HCT116 (cell line): ENCODE data around the gene TPSD1. TPM values are rescaled to one million over a fixed set of nuclear protein-coding genes. Genes with fewer than 3 reads are reported as not detected.

Experiments used
- ATAC-seq: fragments of 200-7000 bp; cut with Tn5 transposase; 2 replicates; pipeline ENCODE4 v1.9.1; 2020; ENCODE audit warnings: mild to moderate bottlenecking, moderate library complexity
- BruUV-seq: library from RNA; stranded (reverse); fragments of 400-500 nt; replicated peaks from 2 replicates; lab custom pipeline; 2021; lab: Mats Ljungman, UMichigan
- CTCF ChIA-PET: fragments of 300-600 bp; sonication (Branson Sonifier 250); formaldehyde crosslinking; loops from one replicate; lab custom pipeline; 2021; ENCODE audit warnings: antibody characterized with exemption; lab: Charles Lee
- POLR2A ChIA-PET: fragments of 300-600, 350-600 bp; sonication (Branson Sonifier 250); formaldehyde crosslinking; loops from one replicate; lab custom pipeline; 2021; ENCODE audit warnings: antibody characterized with exemption; lab: Charles Lee
- RAD21 ChIA-PET, 2 experiments: fragments of 300-600 bp; sonication (Branson Sonifier 250); formaldehyde crosslinking; loops; one replicate each; lab custom pipeline; 2023; ENCODE audit warnings: low total read pairs in 2 of 2; ENCODE audit not compliant: uncharacterized antibody in 2 of 2, unreplicated experiment in 2 of 2, low non-redundant PET in 1 of 2; lab: Charles Lee
- DNase-seq: peaks from one replicate; pipeline ENCODE4 v3.0.0-alpha.2; 2010; ENCODE audit warnings: low read depth, low spot score
- H2AFZ ChIP-seq: fragments of 200-600 bp; shearing (Covaris generic), sonication (generic); 2 replicates; pipeline ENCODE4 v1.6.1; 2017; ENCODE audit warnings: low read depth, mixed run types, mixed read lengths, antibody characterized with exemption, low read length; ENCODE audit not compliant: poor library complexity, severe bottlenecking
- H3K27ac ChIP-seq: 2 replicates; pipeline ENCODE4 v1.5.1; 2012; ENCODE audit warnings: low read depth, low read length
- H3K27me3 ChIP-seq: fragments of 200-600 bp; sonication (generic); 2 replicates; pipeline ENCODE4 v1.6.1; 2016; ENCODE audit warnings: mixed run types, low read length, mixed read lengths; ENCODE audit not compliant: insufficient read depth
- H3K36me3 ChIP-seq, 2 experiments: fragments of 200-500 bp in 1 of 2; fragments of 200-600 bp in 1 of 2; sonication (Bioruptor generic) in 1 of 2; sonication (generic) in 1 of 2; 2 replicates each; pipeline versions ENCODE4 v1.5.1 to v1.6.1; 2014 to 2016; ENCODE audit warnings: low read length in 2 of 2, inconsistent platforms in 1 of 2, mixed read lengths in 1 of 2, mixed run types in 1 of 2; ENCODE audit not compliant: insufficient read depth in 2 of 2, control insufficient read depth in 1 of 2
- H3K4me1 ChIP-seq, 2 experiments: fragments of 200-600 bp in 1 of 2; sonication (generic) in 1 of 2; 2 replicates each; pipeline versions ENCODE4 v1.5.1 to v1.6.1; 2012 to 2017; ENCODE audit warnings: low read length in 2 of 2, inconsistent platforms in 1 of 2, mild to moderate bottlenecking in 1 of 2, mixed read lengths in 1 of 2, mixed run types in 1 of 2, moderate library complexity in 1 of 2; ENCODE audit not compliant: insufficient read depth in 2 of 2, control insufficient read depth in 1 of 2
- H3K4me2 ChIP-seq: fragments of 200-600 bp; sonication (generic); 2 replicates; pipeline ENCODE4 v1.6.1; 2017; ENCODE audit warnings: mixed run types, low read length, mixed read lengths
- H3K4me3 ChIP-seq, 2 experiments: fragments of 200-600 bp in 1 of 2; sonication (generic) in 1 of 2; replicated peaks in 1 of 2; 2 replicates each; pipeline ENCODE4 v1.5.1; 2011 to 2016; ENCODE audit warnings: low read length in 2 of 2, control low read depth in 1 of 2, low read depth in 1 of 2, mild to moderate bottlenecking in 1 of 2, mixed read lengths in 1 of 2, mixed run types in 1 of 2
- H3K79me2 ChIP-seq: fragments of 200-600 bp; sonication (generic); 2 replicates; pipeline ENCODE4 v1.6.1; 2017; ENCODE audit warnings: mild to moderate bottlenecking, mixed run types, low read length, moderate library complexity, mixed read lengths; ENCODE audit not compliant: insufficient read depth
- H3K9ac ChIP-seq: fragments of 200-600 bp; sonication (generic); 2 replicates; pipeline ENCODE4 v1.6.1; 2016; ENCODE audit warnings: low read length, mixed read lengths
- H3K9me2 ChIP-seq: fragments of 200-600 bp; sonication (generic), shearing (Covaris generic); 2 replicates; pipeline ENCODE4 v1.6.1; 2017; ENCODE audit warnings: mixed run types, mild to moderate bottlenecking, moderate library complexity; ENCODE audit not compliant: insufficient read depth
- H3K9me3 ChIP-seq, 2 experiments: fragments of 200-500 bp in 1 of 2; fragments of 200-600 bp in 1 of 2; sonication (Bioruptor generic) in 1 of 2; sonication (generic) in 1 of 2; 2 replicates each; pipeline ENCODE4 v1.6.1; 2014 to 2017; ENCODE audit warnings: low read length in 2 of 2, mixed read lengths in 2 of 2, inconsistent platforms in 1 of 2, low read depth in 1 of 2, mild to moderate bottlenecking in 1 of 2, mixed run types in 1 of 2, moderate library complexity in 1 of 2; ENCODE audit not compliant: control insufficient read depth in 1 of 2, insufficient read depth in 1 of 2
- H4K20me1 ChIP-seq: fragments of 200-600 bp; sonication (generic), shearing (Covaris generic); 2 replicates; pipeline ENCODE4 v1.6.1; 2017; ENCODE audit warnings: mixed run types, mild to moderate bottlenecking, moderate library complexity; ENCODE audit not compliant: insufficient read depth
- CBX3 ChIP-seq: IDR thresholded peaks from 2 replicates; pipeline ENCODE4 v1.6.1; 2012; ENCODE audit warnings: low read depth
- CEBPB ChIP-seq: IDR thresholded peaks from 2 replicates; pipeline ENCODE4 v1.6.1; 2012; ENCODE audit warnings: low read depth
- EGR1 ChIP-seq: IDR thresholded peaks from 2 replicates; pipeline ENCODE4 v1.6.1; 2012; ENCODE audit warnings: low read depth
- ELF1 ChIP-seq: IDR thresholded peaks from 2 replicates; pipeline ENCODE4 v1.6.1; 2012; ENCODE audit warnings: low read depth, borderline replicate concordance
- EZH2 ChIP-seq: fragments of 200-600 bp; sonication (generic); IDR thresholded peaks from 2 replicates; pipeline ENCODE4 v1.6.1; 2017; ENCODE audit warnings: antibody characterized with exemption, mixed run types
- EZH2phosphoT487 ChIP-seq: fragments of 200-600 bp; IDR thresholded peaks from 2 replicates; pipeline ENCODE4 v1.6.1; 2018; ENCODE audit warnings: antibody characterized with exemption, borderline replicate concordance
- FOSL1 ChIP-seq: IDR thresholded peaks from 2 replicates; pipeline ENCODE4 v1.6.1; 2012; ENCODE audit warnings: low read depth
- POLR2A ChIP-seq: IDR thresholded peaks from 2 replicates; pipeline ENCODE4 v1.7.0; 2011; ENCODE audit warnings: borderline replicate concordance; ENCODE audit not compliant: insufficient read depth, insufficient read length; ENCODE audit errors: extremely low read depth
- POLR2AphosphoS5 ChIP-seq: IDR thresholded peaks from 2 replicates; pipeline ENCODE4 v1.6.1; 2011; ENCODE audit warnings: mild to moderate bottlenecking, low read depth, low read length, moderate library complexity
- RAD21 ChIP-seq: IDR thresholded peaks from 2 replicates; pipeline ENCODE4 v1.6.1; 2012; ENCODE audit warnings: low read depth, mild to moderate bottlenecking
- SP1 ChIP-seq: IDR thresholded peaks from 2 replicates; pipeline ENCODE4 v1.6.1; 2012; ENCODE audit warnings: low read depth
- SRF ChIP-seq: IDR thresholded peaks from 2 replicates; pipeline ENCODE4 v1.6.1; 2012; ENCODE audit warnings: low read depth
- ZFX ChIP-seq: fragments of 450-650 bp; IDR thresholded peaks from 2 replicates; pipeline ENCODE4 v1.6.1; 2017
- ZNF274 ChIP-seq: fragments of 200-500 bp; sonication (Bioruptor generic); IDR thresholded peaks from 2 replicates; pipeline ENCODE4 v1.6.1; 2014; ENCODE audit warnings: mild to moderate bottlenecking, low read depth, low read length, inconsistent platforms
- intact Hi-C: fragments of 100-400 bp; cut with micrococcal nuclease; formaldehyde crosslinking; loops from 2 replicates; pipeline ENCODE4 v1.10.0; 2022
- total RNA-seq: library from RNA; stranded (reverse); gene quantifications from one replicate; pipeline ENCODE4 v1.2.1, GENCODE V29; 2021; ENCODE audit not compliant: unreplicated experiment
- TF ChIP-seq, protein P1 (sequence below): IDR thresholded peaks from 2 replicates; pipeline ENCODE4 v1.6.1; 2012

The TPSD1 gene
- total RNA-seq, 1 experiment from 2014 or later, result not detected

DNA sequence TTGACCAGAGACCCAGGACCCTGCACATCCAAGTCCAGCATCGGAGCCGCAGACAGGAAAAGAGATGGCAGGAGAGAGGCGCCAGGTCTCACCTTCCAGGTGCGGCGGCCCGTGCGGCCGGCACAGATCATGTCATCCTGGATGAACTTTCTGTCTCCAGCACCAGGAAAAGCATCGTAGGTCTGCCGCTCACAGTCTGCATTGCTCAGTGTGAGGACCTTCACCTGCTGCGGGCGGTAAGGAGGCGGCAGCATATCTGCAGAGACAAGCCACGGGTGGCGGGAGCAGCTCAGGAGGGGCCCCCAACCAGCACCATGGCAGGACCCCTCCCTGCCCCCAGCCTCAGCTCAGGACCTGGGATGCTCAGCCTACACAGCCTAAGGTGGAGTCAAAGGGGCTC, 17.9 kb downstream of the TPSD1 start:
- no peaks in the 10 kb centered on the region for H4K20me1 ChIP-seq
- peaks cover 3 to 4% of the 10 kb centered on the region in 2 experiments; a peak in 3 of 4 replicates for H3K4me1 ChIP-seq
- no peak overlapping the region for H3K27ac ChIP-seq
- ChIA-PET CTCF (no interaction called here), RAD21 (no interaction called here), POLR2A (no interaction called here)
- H3K9me2 ChIP-seq, result no peaks in the 10 kb centered on the region
- no peak overlapping the region for H3K4me2 ChIP-seq
- no peak overlapping the region for H2AFZ ChIP-seq
- H3K79me2 ChIP-seq, result no peaks in the 10 kb centered on the region
- no peaks in the 10 kb centered on the region for H3K9me3 ChIP-seq
- H3K4me3 ChIP-seq, result no peak overlapping the region
- TF ChIP-seq CEBPB (no peak), SP1 (no peak), ZFX (no peak)
- no peaks in the 10 kb centered on the region for H3K27me3 ChIP-seq
- H3K36me3 ChIP-seq, result no peaks in the 10 kb centered on the region
- no peak overlapping the region for H3K9ac ChIP-seq
- BruUV-seq, result no TSS peak
- DNase-seq, result no peak
- no peak for ATAC-seq
- intact Hi-C loops, result no loop called here

GRCh38 chr16:1274767-1275166, 18.9 kb downstream of the TPSD1 start:
- ChIA-PET CTCF (no interaction called here), RAD21 (no interaction called here), POLR2A (no interaction called here)
- ATAC-seq (no peak), DNase-seq (no peak)
- Histone ChIP-seq H3K9ac (no peak overlapping the region), H3K9me2 (no peaks in the 10 kb centered on the region), H3K27me3 (no peaks in the 10 kb centered on the region), H3K36me3 (no peaks in the 10 kb centered on the region), H3K4me3 (no peak overlapping the region), H3K79me2 (no peaks in the 10 kb centered on the region), H4K20me1 (no peaks in the 10 kb centered on the region), H3K9me3 (no peaks in the 10 kb centered on the region), H3K4me1 (no peaks in the 10 kb centered on the region), H2AFZ (no peak overlapping the region), H3K4me2 (no peak overlapping the region), H3K27ac (no peak overlapping the region)
- intact Hi-C loops, result no loop called here
- no peak for TF ChIP-seq ELF1
- no peak for TF ChIP-seq RAD21
- TF ChIP-seq SRF, result no peak
- no peak for TF ChIP-seq ZFX
- TF ChIP-seq EZH2phosphoT487, result no peak
- TF ChIP-seq, protein P1, sequence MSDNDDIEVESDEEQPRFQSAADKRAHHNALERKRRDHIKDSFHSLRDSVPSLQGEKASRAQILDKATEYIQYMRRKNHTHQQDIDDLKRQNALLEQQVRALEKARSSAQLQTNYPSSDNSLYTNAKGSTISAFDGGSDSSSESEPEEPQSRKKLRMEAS, result no peak
- TF ChIP-seq SP1, result no peak
- TF ChIP-seq ZNF274, result no peak
- no peak for TF ChIP-seq POLR2A
- no peak for TF ChIP-seq CBX3
- TF ChIP-seq POLR2AphosphoS5, result no peak
- TF ChIP-seq FOSL1, result no peak
- TF ChIP-seq EGR1, result no peak
- TF ChIP-seq EZH2, result no peak
- no TSS peak for BruUV-seq
